Measurements from ENCODE around the gene PKP3.

DNA sequence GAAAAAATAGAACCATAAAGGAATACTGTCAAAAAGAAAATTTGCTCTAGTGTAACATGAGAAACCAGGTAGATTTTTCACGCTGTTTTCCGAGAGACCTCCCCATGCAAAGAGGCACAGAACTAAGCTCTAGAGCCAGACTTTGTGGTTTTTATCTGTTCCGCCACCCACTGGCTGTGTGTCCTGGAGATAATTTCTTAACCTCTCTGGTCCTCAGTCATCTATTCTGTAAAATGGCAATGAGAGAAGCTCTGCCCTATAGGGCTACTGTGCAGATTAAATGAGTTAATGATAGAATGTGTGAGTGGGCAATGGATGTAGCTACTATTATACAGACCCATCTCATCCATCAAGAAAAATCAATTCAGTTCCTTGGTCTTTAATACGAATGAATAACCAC lies 30.2 kb downstream of the PKP3 start:
- TF ChIP-seq POLR2AphosphoS5 (IDR thresholded peaks at IDR 0.05; ENCODE audit: insufficient read depth in 1 of 2, low read depth in 1 of 2), result no peak
- TF ChIP-seq, protein P1, sequence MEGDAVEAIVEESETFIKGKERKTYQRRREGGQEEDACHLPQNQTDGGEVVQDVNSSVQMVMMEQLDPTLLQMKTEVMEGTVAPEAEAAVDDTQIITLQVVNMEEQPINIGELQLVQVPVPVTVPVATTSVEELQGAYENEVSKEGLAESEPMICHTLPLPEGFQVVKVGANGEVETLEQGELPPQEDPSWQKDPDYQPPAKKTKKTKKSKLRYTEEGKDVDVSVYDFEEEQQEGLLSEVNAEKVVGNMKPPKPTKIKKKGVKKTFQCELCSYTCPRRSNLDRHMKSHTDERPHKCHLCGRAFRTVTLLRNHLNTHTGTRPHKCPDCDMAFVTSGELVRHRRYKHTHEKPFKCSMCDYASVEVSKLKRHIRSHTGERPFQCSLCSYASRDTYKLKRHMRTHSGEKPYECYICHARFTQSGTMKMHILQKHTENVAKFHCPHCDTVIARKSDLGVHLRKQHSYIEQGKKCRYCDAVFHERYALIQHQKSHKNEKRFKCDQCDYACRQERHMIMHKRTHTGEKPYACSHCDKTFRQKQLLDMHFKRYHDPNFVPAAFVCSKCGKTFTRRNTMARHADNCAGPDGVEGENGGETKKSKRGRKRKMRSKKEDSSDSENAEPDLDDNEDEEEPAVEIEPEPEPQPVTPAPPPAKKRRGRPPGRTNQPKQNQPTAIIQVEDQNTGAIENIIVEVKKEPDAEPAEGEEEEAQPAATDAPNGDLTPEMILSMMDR (IDR thresholded peaks at IDR 0.05), result no peak

Measured in vagina (tissue), 2 donors.